WTC11 (cell line): ENCODE measurements around the gene CFAP74. TPM values are rescaled to one million over a fixed set of nuclear protein-coding genes. Genes with fewer than 3 reads are reported as not detected.

Experiments
- ATAC-seq: fragments of 200-7000 bp; cut with Tn5 transposase; 2 replicates; pipeline ENCODE4 v1.10.0; 2021; ENCODE audit warnings: mild to moderate bottlenecking, moderate library complexity
- CTCF ChIA-PET: fragments of 300-600 bp; sonication (Branson Sonifier 250); formaldehyde crosslinking; loops from one replicate; lab custom pipeline; 2021; ENCODE audit warnings: antibody characterized with exemption; lab: Charles Lee
- POLR2A ChIA-PET: fragments of 350-600 bp; sonication (Branson Sonifier 250); formaldehyde crosslinking; loops from one replicate; lab custom pipeline; 2021; ENCODE audit warnings: antibody characterized with exemption; lab: Charles Lee
- DNase-seq: peaks from one replicate; pipeline ENCODE4 v3.0.0; 2021; ENCODE audit warnings: low spot score
- H3K27ac Mint-ChIP-seq: 2 replicates; pipeline ENCODE4 v1.8.0; 2021; ENCODE audit warnings: mixed read lengths
- H3K27me3 Mint-ChIP-seq: 2 replicates; pipeline ENCODE4 v1.8.0; 2021; ENCODE audit warnings: low read depth, mild to moderate bottlenecking, moderate library complexity, mixed read lengths
- H3K36me3 Mint-ChIP-seq: 2 replicates; pipeline ENCODE4 v1.8.0; 2021; ENCODE audit warnings: mixed read lengths
- H3K4me1 Mint-ChIP-seq: 2 replicates; pipeline ENCODE4 v1.8.0; 2022; ENCODE audit warnings: mixed read lengths
- H3K4me3 Mint-ChIP-seq: 2 replicates; pipeline ENCODE4 v1.8.0; 2021; ENCODE audit warnings: mild to moderate bottlenecking, moderate library complexity, mixed read lengths
- H3K9me3 Mint-ChIP-seq: 2 replicates; pipeline ENCODE4 v1.8.0; 2021; ENCODE audit warnings: mixed read lengths
- ATF1 ChIP-seq: sonication (generic); formaldehyde crosslinking; IDR thresholded peaks from 2 replicates; pipeline ENCODE4 v1.8.1; 2023; ENCODE audit warnings: mild to moderate bottlenecking, moderate library complexity, missing genetic modification reagents
- CBFB ChIP-seq: sonication (generic); formaldehyde crosslinking; IDR thresholded peaks from 2 replicates; pipeline ENCODE4 v1.8.1; 2022; ENCODE audit warnings: mild to moderate bottlenecking, low read depth, missing genetic modification reagents
- CTCF ChIP-seq: fragments of 200-600 bp; IDR thresholded peaks from 2 replicates; pipeline ENCODE4 v1.8.0; 2022; ENCODE audit warnings: antibody characterized with exemption
- EMX1 ChIP-seq: fragments of 250-450 bp; sonication (Bioruptor Pico); IDR thresholded peaks from 2 replicates; pipeline ENCODE4 v1.8.0; 2021; ENCODE audit warnings: mild to moderate bottlenecking
- ESRRA ChIP-seq: sonication (generic); formaldehyde crosslinking; IDR thresholded peaks from 2 replicates; pipeline ENCODE4 v1.8.1; 2022; ENCODE audit warnings: mild to moderate bottlenecking, missing genetic modification reagents, borderline replicate concordance
- ETV6 ChIP-seq: sonication (generic); formaldehyde crosslinking; IDR thresholded peaks from 2 replicates; pipeline ENCODE4 v1.8.1; 2022; ENCODE audit warnings: mild to moderate bottlenecking, missing genetic modification reagents
- FOXP4 ChIP-seq: sonication (generic); formaldehyde crosslinking; IDR thresholded peaks from 2 replicates; pipeline ENCODE4 v1.8.0; 2022; ENCODE audit warnings: mild to moderate bottlenecking, missing genetic modification reagents
- GABPB1 ChIP-seq: sonication (generic); formaldehyde crosslinking; IDR thresholded peaks from 2 replicates; pipeline ENCODE4 v1.8.1; 2023; ENCODE audit warnings: mild to moderate bottlenecking, missing genetic modification reagents
- HMGA2 ChIP-seq: fragments of 250-450 bp; sonication (Bioruptor Pico); IDR thresholded peaks from 2 replicates; pipeline ENCODE4 v1.4.0; 2021; ENCODE audit warnings: mild to moderate bottlenecking, moderate library complexity
- JUN ChIP-seq: sonication (generic); formaldehyde crosslinking; IDR thresholded peaks from 2 replicates; pipeline ENCODE4 v1.8.0; 2023; ENCODE audit warnings: mild to moderate bottlenecking, missing genetic modification reagents
- NFATC4 ChIP-seq: fragments of 250-450 bp; sonication (Bioruptor Pico); IDR thresholded peaks from 2 replicates; pipeline ENCODE4 v1.9.0; 2021; ENCODE audit warnings: mild to moderate bottlenecking
- NR3C1 ChIP-seq: sonication (generic); formaldehyde crosslinking; conservative IDR thresholded peaks from 2 replicates; pipeline ENCODE4 v1.8.1; 2023; ENCODE audit warnings: low read depth, mild to moderate bottlenecking, missing genetic modification reagents
- RORB ChIP-seq: fragments of 250-450 bp; sonication (Bioruptor Pico); IDR thresholded peaks from 2 replicates; pipeline ENCODE4 v1.9.0; 2021; ENCODE audit warnings: mild to moderate bottlenecking
- SMAD3 ChIP-seq: sonication (generic); formaldehyde crosslinking; IDR thresholded peaks from 2 replicates; pipeline ENCODE4 v1.8.0; 2022; ENCODE audit warnings: missing genetic modification reagents, mild to moderate bottlenecking, borderline replicate concordance
- SMAD4 ChIP-seq: sonication (generic); formaldehyde crosslinking; IDR thresholded peaks from 2 replicates; pipeline ENCODE4 v1.8.0; 2022; ENCODE audit warnings: mild to moderate bottlenecking, missing genetic modification reagents
- SOX15 ChIP-seq: fragments of 250-450 bp; sonication (Bioruptor Pico); IDR thresholded peaks from 2 replicates; pipeline ENCODE4 v1.9.0; 2021; ENCODE audit warnings: mild to moderate bottlenecking
- TEAD4 ChIP-seq: sonication (generic); formaldehyde crosslinking; IDR thresholded peaks from 2 replicates; pipeline ENCODE4 v1.8.0; 2022; ENCODE audit warnings: mild to moderate bottlenecking, missing genetic modification reagents
- TP53 ChIP-seq: sonication (generic); formaldehyde crosslinking; IDR thresholded peaks from 2 replicates; pipeline ENCODE4 v1.8.1; 2023; ENCODE audit warnings: mild to moderate bottlenecking, missing genetic modification reagents
- ZNF138 ChIP-seq: sonication (generic); formaldehyde crosslinking; conservative IDR thresholded peaks from 2 replicates; pipeline ENCODE4 v1.8.1; 2022; ENCODE audit warnings: mild to moderate bottlenecking, moderate library complexity, missing genetic modification reagents
- ZNF232 ChIP-seq: sonication (generic); formaldehyde crosslinking; IDR thresholded peaks from 2 replicates; pipeline ENCODE4 v1.8.0; 2022; ENCODE audit warnings: mild to moderate bottlenecking, missing genetic modification reagents
- ZNF317 ChIP-seq: sonication (generic); formaldehyde crosslinking; IDR thresholded peaks from 2 replicates; pipeline ENCODE4 v1.8.1; 2023; ENCODE audit warnings: low read depth, mild to moderate bottlenecking, moderate library complexity, missing genetic modification reagents, borderline replicate concordance
- ZNF396 ChIP-seq: fragments of 250-450 bp; sonication (Bioruptor Pico); IDR thresholded peaks from 2 replicates; pipeline ENCODE4 v1.8.0; 2021; ENCODE audit warnings: mild to moderate bottlenecking, moderate library complexity, borderline replicate concordance
- ZNF416 ChIP-seq: fragments of 250-450 bp; sonication (Bioruptor Pico); IDR thresholded peaks from 2 replicates; pipeline ENCODE4 v1.9.0; 2021; ENCODE audit warnings: mild to moderate bottlenecking, inconsistent platforms
- ZNF671 ChIP-seq: fragments of 250-450 bp; sonication (Bioruptor Pico); IDR thresholded peaks from 2 replicates; pipeline ENCODE4 v1.8.0; 2021; ENCODE audit warnings: mild to moderate bottlenecking
- total RNA-seq: library from RNA; stranded (reverse); gene quantifications from 3 replicates; pipeline ENCODE4 v1.2.3, GENCODE V29; 2021
- TF ChIP-seq, protein P1 (sequence below): sonication (generic); formaldehyde crosslinking; IDR thresholded peaks from 2 replicates; pipeline ENCODE4 v1.8.0; 2023; ENCODE audit warnings: missing genetic modification reagents, mild to moderate bottlenecking, borderline replicate concordance
- TF ChIP-seq, protein P2 (sequence below): fragments of 250-450 bp; sonication (Bioruptor Pico); IDR thresholded peaks from 2 replicates; pipeline ENCODE4 v2.1.2; 2022; ENCODE audit warnings: mild to moderate bottlenecking, moderate library complexity

CFAP74 gene
- total RNA-seq, 1 experiment from 2014 or later = 0.35 TPM

DNA sequence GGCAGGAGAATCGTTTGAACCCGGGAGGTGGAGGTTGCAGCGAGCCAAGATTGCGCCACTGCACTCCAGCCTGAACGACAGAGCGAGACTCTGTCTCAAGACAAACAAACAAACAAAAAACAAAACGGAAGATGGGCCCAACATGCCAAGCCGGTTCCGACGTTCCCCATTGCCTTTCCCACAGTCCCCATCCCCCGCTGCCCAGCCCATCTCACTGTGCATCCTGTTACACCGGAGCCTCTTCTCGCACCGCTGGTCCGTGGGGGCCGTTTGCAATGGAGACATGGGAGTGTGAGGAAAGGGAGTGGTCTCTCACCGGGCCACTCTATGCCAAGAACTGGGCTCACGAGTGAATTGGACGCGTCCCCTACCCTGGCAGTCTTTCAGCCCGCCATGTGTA lies 1.3 kb upstream of the CFAP74 start:
- CTCF ChIA-PET = interaction anchor here (1.2 to 1.6 kb wide), 2 partner anchors 16 to 45 kb away, joined by 3 to 4 read pairs; no protein-coding TSS in a partner anchor
- H3K4me1 Mint-ChIP-seq = no peaks in the 10 kb centered on the region
- ATAC-seq = no peak
- H3K27me3 Mint-ChIP-seq = no peaks in the 10 kb centered on the region; the same call in 1 of the 2 replicates
- no peak for TF ChIP-seq NFATC4
- TF ChIP-seq ZNF232 (CRISPR knock-in tag) = no peak
- no peak for TF ChIP-seq TP53 (CRISPR knock-in tag)
- no peak for TF ChIP-seq ZNF416 (CRISPR knock-in tag)
- no peak for TF ChIP-seq SOX15
- no peak for TF ChIP-seq TEAD4
- TF ChIP-seq ZNF396 (CRISPR knock-in tag) = no peak
- no peak for TF ChIP-seq FOXP4 (CRISPR knock-in tag)
- TF ChIP-seq ATF1 (CRISPR knock-in tag) = no peak
- TF ChIP-seq SMAD4 (CRISPR knock-in tag) = no peak
- TF ChIP-seq ESRRA (CRISPR knock-in tag) = no peak
- TF ChIP-seq SMAD3 (CRISPR knock-in tag) = no peak
- TF ChIP-seq EMX1 = no peak
- TF ChIP-seq ZNF138 (CRISPR knock-in tag) = no peak
- TF ChIP-seq, protein P1, sequence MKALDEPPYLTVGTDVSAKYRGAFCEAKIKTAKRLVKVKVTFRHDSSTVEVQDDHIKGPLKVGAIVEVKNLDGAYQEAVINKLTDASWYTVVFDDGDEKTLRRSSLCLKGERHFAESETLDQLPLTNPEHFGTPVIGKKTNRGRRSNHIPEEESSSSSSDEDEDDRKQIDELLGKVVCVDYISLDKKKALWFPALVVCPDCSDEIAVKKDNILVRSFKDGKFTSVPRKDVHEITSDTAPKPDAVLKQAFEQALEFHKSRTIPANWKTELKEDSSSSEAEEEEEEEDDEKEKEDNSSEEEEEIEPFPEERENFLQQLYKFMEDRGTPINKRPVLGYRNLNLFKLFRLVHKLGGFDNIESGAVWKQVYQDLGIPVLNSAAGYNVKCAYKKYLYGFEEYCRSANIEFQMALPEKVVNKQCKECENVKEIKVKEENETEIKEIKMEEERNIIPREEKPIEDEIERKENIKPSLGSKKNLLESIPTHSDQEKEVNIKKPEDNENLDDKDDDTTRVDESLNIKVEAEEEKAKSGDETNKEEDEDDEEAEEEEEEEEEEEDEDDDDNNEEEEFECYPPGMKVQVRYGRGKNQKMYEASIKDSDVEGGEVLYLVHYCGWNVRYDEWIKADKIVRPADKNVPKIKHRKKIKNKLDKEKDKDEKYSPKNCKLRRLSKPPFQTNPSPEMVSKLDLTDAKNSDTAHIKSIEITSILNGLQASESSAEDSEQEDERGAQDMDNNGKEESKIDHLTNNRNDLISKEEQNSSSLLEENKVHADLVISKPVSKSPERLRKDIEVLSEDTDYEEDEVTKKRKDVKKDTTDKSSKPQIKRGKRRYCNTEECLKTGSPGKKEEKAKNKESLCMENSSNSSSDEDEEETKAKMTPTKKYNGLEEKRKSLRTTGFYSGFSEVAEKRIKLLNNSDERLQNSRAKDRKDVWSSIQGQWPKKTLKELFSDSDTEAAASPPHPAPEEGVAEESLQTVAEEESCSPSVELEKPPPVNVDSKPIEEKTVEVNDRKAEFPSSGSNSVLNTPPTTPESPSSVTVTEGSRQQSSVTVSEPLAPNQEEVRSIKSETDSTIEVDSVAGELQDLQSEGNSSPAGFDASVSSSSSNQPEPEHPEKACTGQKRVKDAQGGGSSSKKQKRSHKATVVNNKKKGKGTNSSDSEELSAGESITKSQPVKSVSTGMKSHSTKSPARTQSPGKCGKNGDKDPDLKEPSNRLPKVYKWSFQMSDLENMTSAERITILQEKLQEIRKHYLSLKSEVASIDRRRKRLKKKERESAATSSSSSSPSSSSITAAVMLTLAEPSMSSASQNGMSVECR (CRISPR knock-in tag) = no peak
- TF ChIP-seq CBFB = no peak
- H3K36me3 Mint-ChIP-seq = no peaks in the 10 kb centered on the region
- no peaks in the 10 kb centered on the region for H3K9me3 Mint-ChIP-seq
- POLR2A ChIA-PET = no interaction called here
- no peak overlapping the region for H3K27ac Mint-ChIP-seq
- DNase-seq = no peak
- no peak overlapping the region for H3K4me3 Mint-ChIP-seq

- Mint-ChIP-seq H3K4me1 (peaks cover 3% of the 10 kb centered on the region; the same call in 1 of the 2 replicates), H3K9me3 (no peaks in the 10 kb centered on the region), H3K36me3 (no peaks in the 10 kb centered on the region), H3K27ac (no peak overlapping the region), H3K27me3 (no peaks in the 10 kb centered on the region; the same call in 1 of the 2 replicates), H3K4me3 (no peak overlapping the region)
- TF ChIP-seq NR3C1 (no peak), GABPB1 (CRISPR knock-in tag) (peak; percentile 83)
- ATAC-seq = no peak
- POLR2A ChIA-PET = no interaction called here
- CTCF ChIA-PET = interaction anchor here (1.5 to 1.6 kb wide), 2 partner anchors 43 to 93 kb away, joined by 5 to 7 read pairs; no protein-coding TSS in a partner anchor
- no peak for DNase-seq
Observed at GRCh38 chr1:2001773-2002411, 1.7 kb downstream of the CFAP74 start.

DNA sequence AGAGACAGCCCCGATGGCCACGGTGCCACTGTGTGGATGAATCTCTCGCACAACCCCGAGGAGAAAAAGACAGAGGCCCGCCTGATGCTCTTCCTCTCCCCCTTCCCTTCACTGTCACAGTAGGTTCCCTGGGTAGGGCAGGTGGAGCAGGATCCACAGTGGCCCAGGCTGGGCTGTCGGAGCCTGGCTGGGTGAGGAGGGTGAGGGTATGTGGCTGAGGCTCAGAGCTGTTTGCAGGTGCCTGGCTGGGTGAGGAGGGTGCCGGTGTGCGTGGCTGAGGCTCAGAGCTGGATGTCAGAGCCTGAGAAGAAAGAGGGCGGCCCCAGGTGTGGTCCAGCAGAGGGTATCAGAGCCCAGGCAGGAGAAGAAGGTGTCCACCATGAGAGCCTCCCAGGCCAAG lies 2.7 kb downstream of the CFAP74 start:
- H3K4me1 Mint-ChIP-seq = peaks cover 3% of the 10 kb centered on the region; the same call in 1 of the 2 replicates
- H3K27me3 Mint-ChIP-seq = no peaks in the 10 kb centered on the region; the same call in 1 of the 2 replicates
- DNase-seq (no peak), ATAC-seq (no peak)
- no peak overlapping the region for H3K27ac Mint-ChIP-seq
- H3K36me3 Mint-ChIP-seq = no peaks in the 10 kb centered on the region
- POLR2A ChIA-PET = interaction anchor here (0.6 kb wide), 2 partner anchors 62 to 140 kb away, joined by 3 read pairs; no protein-coding TSS in a partner anchor
- H3K4me3 Mint-ChIP-seq = no peak overlapping the region
- H3K9me3 Mint-ChIP-seq = no peaks in the 10 kb centered on the region
- CTCF ChIA-PET = interaction anchor here (1.0 to 1.6 kb wide), 4 partner anchors 40 to 92 kb away, joined by 3 to 7 read pairs (median 4); no protein-coding TSS in a partner anchor
- TF ChIP-seq ZNF671 (CRISPR knock-in tag) (no peak), SOX15 (no peak), RORB (CRISPR knock-in tag) (no peak), CTCF (no peak), ETV6 (no peak), ZNF317 (CRISPR knock-in tag) (no peak), HMGA2 (CRISPR knock-in tag) (no peak), JUN (no peak)
- TF ChIP-seq, protein P2, sequence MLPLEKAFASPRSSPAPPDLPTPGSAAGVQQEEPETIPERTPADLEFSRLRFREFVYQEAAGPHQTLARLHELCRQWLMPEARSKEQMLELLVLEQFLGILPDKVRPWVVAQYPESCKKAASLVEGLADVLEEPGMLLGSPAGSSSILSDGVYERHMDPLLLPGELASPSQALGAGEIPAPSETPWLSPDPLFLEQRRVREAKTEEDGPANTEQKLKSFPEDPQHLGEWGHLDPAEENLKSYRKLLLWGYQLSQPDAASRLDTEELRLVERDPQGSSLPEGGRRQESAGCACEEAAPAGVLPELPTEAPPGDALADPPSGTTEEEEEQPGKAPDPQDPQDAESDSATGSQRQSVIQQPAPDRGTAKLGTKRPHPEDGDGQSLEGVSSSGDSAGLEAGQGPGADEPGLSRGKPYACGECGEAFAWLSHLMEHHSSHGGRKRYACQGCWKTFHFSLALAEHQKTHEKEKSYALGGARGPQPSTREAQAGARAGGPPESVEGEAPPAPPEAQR (CRISPR knock-in tag) = no peak
